SU-DHL-6 (cell line): Measurements from ENCODE around the gene AMOTL1.

Source experiments
- CTCF ChIP-seq: fragments of 200-600 bp; sonication (generic); IDR thresholded peaks from one replicate; pipeline ENCODE4 v1.5.1; 2017; ENCODE audit warnings: antibody characterized with exemption, mild to moderate bottlenecking, low read length, moderate library complexity; ENCODE audit not compliant: insufficient read depth, poor library complexity, severe bottlenecking
- EZH2phosphoT487 ChIP-seq: fragments of 200-600 bp; sonication (generic), shearing (Covaris generic); conservative IDR thresholded peaks from 2 replicates; pipeline ENCODE4 v1.6.1; 2018; ENCODE audit warnings: mild to moderate bottlenecking, antibody characterized with exemption, low read length, moderate library complexity, mixed read lengths

GRCh38 chr11:94840209-94840608, 72.1 kb downstream of the AMOTL1 start:
- TF ChIP-seq CTCF (no peak), EZH2phosphoT487 (no peak)
